Measurements from ENCODE around the gene MGME1.

The MGME1 gene

GRCh38 chr20:18006684-18007083, 37.9 kb downstream of the MGME1 start:
- in situ Hi-C loops (cut with MboI; ENCODE audit: low sequenced_read_pairs, unreplicated experiment) = no loop called here
- no peak for TF ChIP-seq CTCF (IDR thresholded peaks at IDR 0.05; ENCODE audit: borderline replicate concordance, control extremely low read depth, extremely low read depth, insufficient read depth, missing control alignments)
- DNase-seq (ENCODE audit: low spot score) = no peak

DNA sequence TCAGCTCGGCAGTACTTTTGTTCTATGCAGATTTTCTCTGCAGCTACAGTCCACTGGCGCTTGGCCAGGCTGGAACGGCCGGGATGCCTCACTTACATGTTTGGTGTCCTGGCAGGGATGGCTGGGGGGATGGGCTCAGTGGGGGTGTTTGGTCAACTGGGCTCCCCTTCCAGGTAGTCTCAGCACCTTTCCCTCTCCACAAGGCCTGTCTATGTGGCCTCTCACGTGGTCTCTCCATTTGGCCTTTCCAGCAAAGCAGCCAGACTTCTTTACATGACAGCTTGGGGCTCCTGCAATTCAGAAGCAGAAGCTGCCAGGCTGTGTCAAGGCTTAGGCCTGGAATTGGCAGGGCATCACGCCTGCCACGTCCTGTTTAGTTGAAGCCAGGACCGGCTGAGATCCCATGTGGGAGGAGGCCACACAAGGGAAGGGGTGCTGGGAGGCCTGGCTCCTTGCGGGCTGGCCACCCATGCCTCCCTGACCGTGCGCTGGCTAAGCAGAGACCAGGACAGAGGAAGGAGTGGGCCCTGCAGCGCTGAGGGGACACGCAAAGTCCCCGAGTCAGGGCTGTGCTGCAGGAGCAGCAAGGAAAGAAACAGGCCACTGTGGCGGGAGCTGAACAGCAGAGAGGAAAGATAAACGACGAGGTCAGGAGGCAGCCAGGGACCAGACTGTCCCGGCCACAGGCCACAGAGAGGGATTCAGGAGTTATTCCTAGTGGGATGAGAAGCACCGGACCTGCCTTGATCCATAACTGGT, 38.9 kb downstream of the MGME1 start:
- in situ Hi-C loops (cut with MboI; ENCODE audit: low sequenced_read_pairs, unreplicated experiment) = no loop called here
- no peak for DNase-seq (ENCODE audit: low spot score)
- TF ChIP-seq CTCF (IDR thresholded peaks at IDR 0.05; ENCODE audit: borderline replicate concordance, control extremely low read depth, extremely low read depth, insufficient read depth, missing control alignments) = no peak

DNA sequence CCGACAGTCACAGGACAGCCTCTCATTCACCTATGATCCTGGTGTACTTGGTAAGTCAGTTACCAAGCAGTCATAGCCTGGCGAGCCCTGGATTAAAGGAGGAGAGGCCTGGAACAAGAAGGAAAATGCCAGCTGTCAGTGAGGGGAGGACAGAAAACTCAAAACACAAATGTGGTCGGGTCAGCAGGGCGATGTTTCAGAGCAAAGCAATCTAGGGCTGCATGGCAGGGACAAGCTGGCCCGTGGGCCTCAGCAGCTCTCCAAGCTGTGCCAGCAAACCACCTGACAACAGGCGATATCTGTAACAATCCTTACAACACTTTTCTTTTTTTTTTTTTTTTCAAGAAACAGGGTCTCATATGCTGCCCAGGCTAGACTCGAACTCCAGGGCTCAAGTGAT, 40.3 kb downstream of the MGME1 start:
- DNase-seq (ENCODE audit: low spot score) = no peak
- in situ Hi-C loops (cut with MboI; ENCODE audit: low sequenced_read_pairs, unreplicated experiment) = no loop called here
- TF ChIP-seq CTCF (IDR thresholded peaks at IDR 0.05; ENCODE audit: borderline replicate concordance, control extremely low read depth, extremely low read depth, insufficient read depth, missing control alignments) = no peak

GRCh38 chr20:18011482-18011881, 42.7 kb downstream of the MGME1 start:
- TF ChIP-seq CTCF (IDR thresholded peaks at IDR 0.05; ENCODE audit: borderline replicate concordance, control extremely low read depth, extremely low read depth, insufficient read depth, missing control alignments) = no peak
- DNase-seq (ENCODE audit: low spot score) = no peak
- in situ Hi-C loops (cut with MboI; ENCODE audit: low sequenced_read_pairs, unreplicated experiment) = no loop called here

DNA sequence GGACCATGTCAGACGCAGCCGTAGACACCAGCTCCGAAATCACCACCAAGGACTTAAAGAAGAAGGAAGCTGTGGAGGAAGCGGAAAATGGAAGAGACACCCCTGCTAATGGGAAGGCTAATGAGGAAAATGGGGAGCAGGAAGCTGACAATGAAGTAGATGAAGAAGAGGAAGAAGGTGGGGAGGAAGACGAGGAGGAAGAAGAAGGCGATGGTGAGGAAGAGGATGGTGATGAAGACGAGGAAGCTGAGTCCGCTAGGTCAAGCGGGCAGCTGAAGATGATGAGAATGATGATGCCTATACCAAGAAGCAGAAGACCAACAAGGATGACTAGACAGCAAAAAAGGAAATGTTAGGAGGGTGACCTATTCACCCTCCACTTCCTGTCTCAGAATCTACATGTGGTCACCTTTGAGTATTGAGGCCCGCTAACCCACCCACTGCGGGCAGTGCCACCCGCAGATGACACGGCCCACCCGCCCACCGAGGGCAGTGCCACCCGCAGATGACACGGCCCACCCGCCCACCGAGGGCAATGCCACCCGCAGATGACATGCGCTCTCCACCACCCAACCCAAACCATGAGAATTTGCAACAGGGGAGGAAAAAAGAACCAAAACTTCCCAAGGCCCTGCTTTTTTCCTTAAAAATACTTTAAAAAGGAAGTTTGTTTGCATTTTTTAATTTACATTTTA, 43.3 kb downstream of the MGME1 start:
- in situ Hi-C loops (cut with MboI; ENCODE audit: low sequenced_read_pairs, unreplicated experiment) = no loop called here
- no peak for TF ChIP-seq CTCF (IDR thresholded peaks at IDR 0.05; ENCODE audit: borderline replicate concordance, control extremely low read depth, extremely low read depth, insufficient read depth, missing control alignments)
- DNase-seq (ENCODE audit: low spot score) = no peak

GRCh38 chr20:18012901-18013300, 44.1 kb downstream of the MGME1 start:
- in situ Hi-C loops (cut with MboI; ENCODE audit: low sequenced_read_pairs, unreplicated experiment) = no loop called here
- no peak for DNase-seq (ENCODE audit: low spot score)
- no peak for TF ChIP-seq CTCF (IDR thresholded peaks at IDR 0.05; ENCODE audit: borderline replicate concordance, control extremely low read depth, extremely low read depth, insufficient read depth, missing control alignments)
